GM18507 (cell line): ENCODE measurements around the gene EXOC6.

Experiments used
- DNase-seq: peaks from one replicate; pipeline ENCODE4 v3.0.0; 2011; ENCODE audit warnings: low read depth; ENCODE audit not compliant: insufficient read length; ENCODE audit errors: extremely low spot score
- FAIRE-seq: peaks from 2 replicates; lab custom pipeline; 2011; peaks lifted over from hg19 to GRCh38; lab: Jason Lieb, UNC

EXOC6 gene

GRCh38 chr10:92832121-92832520 lies 16.2 kb upstream of the EXOC6 start:
- FAIRE-seq: no peak
- DNase-seq: no peak

GRCh38 chr10:92832998-92833650 lies 15.2 kb upstream of the EXOC6 start:
- FAIRE-seq (no peak), DNase-seq (no peak)

GRCh38 chr10:92834331-92834730 lies 14.0 kb upstream of the EXOC6 start:
- FAIRE-seq: no peak
- no peak for DNase-seq

GRCh38 chr10:92834986-92835385 lies 13.3 kb upstream of the EXOC6 start:
- no peak for DNase-seq
- FAIRE-seq: no peak

GRCh38 chr10:92837456-92837855 lies 10.9 kb upstream of the EXOC6 start:
- DNase-seq (no peak), FAIRE-seq (no peak)

GRCh38 chr10:92839191-92840085 lies 8.9 kb upstream of the EXOC6 start:
- DNase-seq: no peak
- no peak for FAIRE-seq

- no peak for DNase-seq
- FAIRE-seq: no peak
These were observed 3.6 kb upstream of the EXOC6 start for GRCh38 chr10:92844746-92845145.

- FAIRE-seq: no peak
- no peak for DNase-seq
These were observed 2.4 kb upstream of the EXOC6 start for GRCh38 chr10:92845921-92846320.

- peak; percentile 21 for FAIRE-seq
- no peak for DNase-seq
These were observed 2.0 kb upstream of the EXOC6 start for GRCh38 chr10:92846344-92846743.

GRCh38 chr10:92846854-92847201 lies 1.5 kb upstream of the EXOC6 start:
- DNase-seq (no peak), FAIRE-seq (no peak)

GRCh38 chr10:92847202-92847864 lies 987 bp upstream of the EXOC6 start:
- no peak for DNase-seq
- no peak for FAIRE-seq

GRCh38 chr10:92848037-92848440 lies 281 bp upstream of the EXOC6 start:
- no peak for DNase-seq
- no peak for FAIRE-seq

GRCh38 chr10:92849234-92849525 lies 860 bp downstream of the EXOC6 start:
- no peak for DNase-seq
- FAIRE-seq: no peak

- no peak for FAIRE-seq
These were observed 1.3 kb downstream of the EXOC6 start for GRCh38 chr10:92849576-92850090.

GRCh38 chr10:92850185-92850584 lies 1.9 kb downstream of the EXOC6 start:
- DNase-seq (no peak), FAIRE-seq (no peak)

More at GRCh38 chr10:92849576-92850090, 1.3 kb downstream of the EXOC6 start:
- no peak for DNase-seq

- DNase-seq (no peak), FAIRE-seq (no peak)
These were observed 2.7 kb downstream of the EXOC6 start for GRCh38 chr10:92851003-92851402.

- DNase-seq (no peak), FAIRE-seq (no peak)
These were observed 7.2 kb downstream of the EXOC6 start for GRCh38 chr10:92855560-92855959.

- FAIRE-seq: peak; percentile 5
- no peak for DNase-seq
These were observed 9.7 kb downstream of the EXOC6 start for GRCh38 chr10:92857904-92858514.

- FAIRE-seq (no peak), DNase-seq (no peak)
These were observed 18.9 kb downstream of the EXOC6 start for GRCh38 chr10:92867235-92867634.

GRCh38 chr10:92868036-92868435 lies 19.7 kb downstream of the EXOC6 start:
- DNase-seq (no peak), FAIRE-seq (no peak)
